Cardiac fibroblast (primary cell): ENCODE results near the gene INAFM1.

Experiments used
- DNase-seq, 2 donors: peaks; one replicate each; pipeline versions ENCODE4 v3.0.0 to v3.0.0-alpha.2; 2010; ENCODE audit warnings: low read depth in 2 of 2
- H3K4me3 ChIP-seq, 2 donors: replicated peaks in 1 of 2; 1 replicate in 1 of 2; 2 replicates in 1 of 2; pipeline ENCODE4 v1.5.1; 2011; ENCODE audit warnings: low read depth in 2 of 2, low read length in 2 of 2, mild to moderate bottlenecking in 2 of 2, moderate library complexity in 1 of 2
- CTCF ChIP-seq: IDR thresholded peaks from one replicate; pipeline ENCODE4 v1.5.1; 2011; ENCODE audit warnings: low read depth, mild to moderate bottlenecking, low read length, inconsistent platforms

The INAFM1 gene

GRCh38 chr19:47264629-47265028, 10.1 kb upstream of the INAFM1 start:
- TF ChIP-seq CTCF: no peak
- DNase-seq: no peak
- no peak overlapping the region for H3K4me3 ChIP-seq

GRCh38 chr19:47266401-47266941, 8.2 kb upstream of the INAFM1 start:
- no peak for TF ChIP-seq CTCF
- H3K4me3 ChIP-seq: no peak overlapping the region
- no peak for DNase-seq

GRCh38 chr19:47267350-47267759, 7.3 kb upstream of the INAFM1 start:
- DNase-seq: no peak
- H3K4me3 ChIP-seq: no peak overlapping the region
- no peak for TF ChIP-seq CTCF

GRCh38 chr19:47268028-47268427, 6.7 kb upstream of the INAFM1 start:
- no peak for DNase-seq
- no peak for TF ChIP-seq CTCF
- no peak overlapping the region for H3K4me3 ChIP-seq

- DNase-seq: no peak
- TF ChIP-seq CTCF: no peak
- H3K4me3 ChIP-seq: no peak overlapping the region
These were observed 5.1 kb upstream of the INAFM1 start for GRCh38 chr19:47269596-47269995.

- H3K4me3 ChIP-seq: no peak overlapping the region
- no peak for DNase-seq
- TF ChIP-seq CTCF: no peak
These were observed 4.3 kb upstream of the INAFM1 start for GRCh38 chr19:47270408-47270807.

GRCh38 chr19:47271949-47272348, 2.7 kb upstream of the INAFM1 start:
- no peak for TF ChIP-seq CTCF

More at GRCh38 chr19:47271949-47272348, 2.7 kb upstream of the INAFM1 start:
- no peak overlapping the region for H3K4me3 ChIP-seq
- no peak for DNase-seq
